SIG-M5 treated with dmso at 0.1 percent for 504 hours (cell line): ENCODE measurements around the gene WFIKKN1.

Experiments used
- DNase-seq: peaks from one replicate; lab custom pipeline; 2025; ENCODE audit not compliant: unreplicated experiment; lab: John Stamatoyannopoulos, UW

The WFIKKN1 gene

DNA sequence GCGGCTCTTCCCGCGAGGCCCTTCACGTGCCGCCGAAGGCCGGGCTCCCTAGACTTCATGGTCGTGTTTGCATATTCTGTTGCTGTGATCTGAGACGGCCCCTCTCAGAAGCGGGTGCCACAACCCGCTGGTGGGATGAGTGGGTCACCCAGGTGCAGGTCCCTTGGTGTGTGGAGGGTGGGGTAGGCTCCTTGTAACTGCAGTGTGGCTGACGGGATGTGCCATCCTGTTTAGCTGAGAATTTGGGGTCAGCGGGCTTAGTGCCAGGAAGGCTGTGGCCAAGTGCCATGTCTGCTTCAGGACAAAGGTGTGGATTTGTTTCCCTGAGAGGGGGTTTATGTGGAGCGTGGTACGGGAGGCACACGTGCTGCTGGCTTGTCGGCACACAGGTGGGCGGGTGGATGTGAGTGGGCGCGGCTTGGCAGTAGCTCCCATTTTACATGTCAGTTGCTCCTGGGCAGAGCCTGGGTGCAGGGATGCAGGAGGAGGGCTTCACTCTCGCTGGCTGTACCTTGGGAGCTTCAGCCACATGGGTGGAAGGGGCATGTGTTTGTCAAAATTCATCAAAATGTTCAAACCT is 9.2 kb upstream of the WFIKKN1 start:
- DNase-seq = no peak

GRCh38 chr16:622920-623280 is 7.9 kb upstream of the WFIKKN1 start:
- no peak for DNase-seq

DNA sequence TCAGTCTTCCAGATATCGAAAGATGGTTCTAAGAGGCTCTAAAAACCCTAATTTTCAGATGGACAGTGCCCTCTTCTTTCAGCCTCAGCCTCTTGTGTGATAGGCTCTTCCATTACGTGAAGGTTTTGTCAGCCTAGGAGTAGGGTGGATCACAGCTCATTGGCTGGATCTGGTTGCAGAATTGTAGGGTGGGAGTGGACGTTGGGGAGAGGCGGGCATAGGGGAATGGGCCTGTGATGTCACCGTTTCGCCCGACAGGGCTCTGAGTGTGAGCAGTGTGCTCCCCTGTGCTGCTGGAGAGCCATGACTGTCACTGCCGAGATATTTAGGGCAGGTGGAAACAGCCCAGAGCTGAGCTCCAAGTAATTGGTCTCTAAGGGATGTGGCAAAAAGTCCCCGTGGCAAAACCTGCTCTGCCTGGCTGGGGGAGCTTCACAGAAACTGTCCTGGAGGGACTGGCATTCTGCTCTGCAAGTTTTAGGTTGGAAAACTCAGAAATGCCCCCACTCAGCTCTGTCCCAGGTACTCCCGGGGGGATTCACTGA is 6.2 kb upstream of the WFIKKN1 start:
- DNase-seq = no peak

DNA sequence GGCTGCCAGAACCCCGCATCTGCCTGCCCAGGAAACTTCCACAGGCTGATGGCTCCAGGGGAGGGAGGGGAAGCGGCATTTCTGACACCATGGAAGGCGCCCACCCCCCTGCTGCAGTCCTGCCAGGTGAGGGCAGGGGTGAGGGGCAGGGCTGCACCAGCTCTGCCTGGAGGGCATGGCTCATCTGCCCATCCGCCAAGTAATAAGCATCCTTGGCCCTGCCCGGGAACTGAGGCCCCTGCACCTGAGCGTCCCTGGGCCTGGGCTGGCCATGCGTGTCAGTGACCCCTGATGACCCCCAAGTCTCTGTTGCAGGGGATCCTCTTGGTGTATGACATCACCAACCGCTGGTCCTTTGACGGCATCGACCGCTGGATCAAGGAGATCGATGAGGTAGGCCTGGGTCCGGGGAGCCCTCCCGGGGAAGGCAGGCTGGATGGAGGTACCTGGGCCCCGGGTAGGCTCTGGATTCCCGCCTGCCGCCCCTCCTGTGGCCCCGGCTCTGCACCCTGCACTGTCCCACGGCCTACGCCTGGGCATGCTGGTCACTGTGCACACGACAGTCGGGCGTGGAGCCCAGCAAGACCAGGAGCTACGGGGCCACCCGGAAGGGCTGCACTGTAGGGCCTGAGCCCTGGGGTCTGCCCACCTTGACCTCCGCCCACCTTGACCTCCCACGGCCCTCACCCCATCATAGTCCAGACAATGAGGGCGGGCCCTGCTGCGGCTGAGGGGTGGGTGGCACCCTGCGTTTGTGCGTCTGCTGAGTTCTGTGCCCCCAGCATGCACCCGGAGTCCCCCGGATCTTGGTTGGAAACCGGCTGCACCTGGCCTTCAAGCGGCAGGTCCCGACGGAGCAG is 5.4 kb upstream of the WFIKKN1 start:
- no peak for DNase-seq

GRCh38 chr16:625977-626765 is 4.6 kb upstream of the WFIKKN1 start:
- DNase-seq = no peak

DNA sequence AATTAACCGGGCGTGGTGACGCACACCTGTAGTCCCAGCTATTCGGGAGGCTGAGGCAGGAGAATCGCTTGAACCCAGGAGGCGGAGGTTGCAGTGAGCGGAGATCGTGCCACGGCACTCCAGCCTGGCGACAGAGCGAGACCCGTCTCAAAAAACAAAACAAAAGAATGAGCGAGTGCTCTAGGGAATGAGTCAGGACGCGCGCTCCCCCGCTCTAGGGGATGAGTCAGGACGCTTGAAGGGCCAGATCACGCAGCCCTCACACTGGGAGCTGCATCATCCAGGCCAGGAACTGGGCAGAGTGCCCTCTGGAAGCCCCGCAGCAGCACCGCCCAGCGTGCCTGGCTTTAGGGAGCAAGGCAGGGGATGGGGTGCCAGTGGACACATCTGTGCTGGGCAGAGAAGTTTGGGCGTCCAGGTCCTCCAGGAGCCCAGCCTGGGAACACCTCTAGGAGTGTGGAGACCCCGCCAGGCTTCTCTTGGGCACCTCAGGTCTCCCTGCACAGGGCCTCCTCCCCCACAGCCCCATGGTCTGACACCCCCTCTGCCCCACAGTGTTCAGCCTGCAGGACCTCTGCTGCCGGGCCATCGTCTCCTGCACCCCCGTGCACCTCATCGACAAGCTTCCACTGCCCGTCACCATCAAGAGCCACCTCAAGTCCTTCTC is 3.9 kb upstream of the WFIKKN1 start:
- DNase-seq = no peak

DNA sequence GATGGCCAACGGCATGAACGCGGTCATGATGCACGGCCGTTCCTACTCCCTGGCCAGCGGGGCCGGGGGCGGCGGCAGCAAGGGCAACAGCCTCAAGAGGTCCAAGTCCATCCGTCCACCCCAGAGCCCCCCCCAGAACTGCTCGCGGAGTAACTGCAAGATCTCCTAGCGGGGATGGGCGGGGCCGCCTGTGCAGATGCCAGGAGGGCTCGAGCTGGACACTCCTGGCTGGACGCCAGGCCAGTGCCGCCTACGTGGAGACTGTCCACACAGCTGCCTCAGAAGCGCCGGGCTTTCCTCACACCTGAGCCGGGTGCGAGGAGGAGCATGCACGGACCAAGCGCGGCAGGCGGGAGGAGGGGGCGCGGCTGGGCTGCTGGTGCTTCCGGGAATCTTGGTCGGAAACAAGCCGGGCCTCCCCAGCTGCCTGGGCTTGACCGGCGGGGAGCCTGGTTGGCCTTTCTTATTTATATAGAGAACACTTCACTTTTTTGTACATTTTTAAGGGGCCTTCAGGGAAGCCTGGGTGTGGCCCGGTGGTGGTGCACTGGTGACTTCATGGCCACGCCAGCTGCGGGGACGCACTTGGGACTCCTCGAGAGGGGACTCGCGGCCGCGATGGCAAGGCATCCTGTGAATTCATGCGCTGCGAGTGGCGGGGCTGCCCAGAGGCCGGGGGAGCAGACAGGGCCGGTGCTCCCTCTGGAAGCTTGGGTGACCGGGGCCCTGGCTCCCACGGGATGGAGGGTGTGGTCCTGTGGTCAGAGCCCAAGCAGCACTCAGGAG is 3.1 kb upstream of the WFIKKN1 start:
- no peak for DNase-seq

- DNase-seq = no peak
Measured at GRCh38 chr16:628321-629061, 2.3 kb upstream of the WFIKKN1 start.

DNA sequence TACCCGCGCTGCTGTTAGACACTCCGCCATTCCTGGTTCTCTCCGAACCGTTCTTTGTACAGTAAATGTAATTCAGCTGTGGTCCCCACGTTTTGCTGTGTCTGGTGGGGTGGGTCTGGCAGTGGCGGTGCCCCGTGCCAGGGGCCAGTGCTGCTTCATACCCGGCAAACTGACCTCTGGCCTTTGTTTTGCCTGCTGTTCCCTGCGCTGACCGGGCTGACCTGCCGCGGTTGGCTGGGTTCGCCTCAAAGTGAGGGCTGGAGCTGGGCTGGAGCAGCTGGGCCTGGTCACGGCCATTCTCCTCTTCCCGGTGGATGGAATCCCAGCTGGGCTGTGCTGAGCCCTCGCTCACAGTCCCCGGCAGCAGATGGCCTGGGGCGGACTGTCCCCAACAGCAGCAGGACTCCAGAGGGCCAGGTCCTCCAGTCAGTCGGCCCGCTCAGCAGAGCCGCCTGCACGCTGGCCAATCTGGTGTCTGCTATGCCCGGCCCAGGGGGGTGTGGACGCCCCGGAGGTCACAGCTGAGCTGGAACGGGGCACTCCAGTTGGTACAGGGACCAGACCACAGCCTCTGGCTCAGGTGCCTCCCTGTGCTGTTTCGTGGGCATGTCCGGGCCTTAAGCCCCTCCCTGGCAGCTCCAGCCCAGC is 1.5 kb upstream of the WFIKKN1 start:
- no peak for DNase-seq

GRCh38 chr16:629833-630248 is 944 bp upstream of the WFIKKN1 start:
- DNase-seq = no peak

- DNase-seq = no peak
Measured at GRCh38 chr16:630249-630814, 453 bp upstream of the WFIKKN1 start.

- DNase-seq = no peak
Measured at GRCh38 chr16:631808-632358, 1.1 kb downstream of the WFIKKN1 start.

DNA sequence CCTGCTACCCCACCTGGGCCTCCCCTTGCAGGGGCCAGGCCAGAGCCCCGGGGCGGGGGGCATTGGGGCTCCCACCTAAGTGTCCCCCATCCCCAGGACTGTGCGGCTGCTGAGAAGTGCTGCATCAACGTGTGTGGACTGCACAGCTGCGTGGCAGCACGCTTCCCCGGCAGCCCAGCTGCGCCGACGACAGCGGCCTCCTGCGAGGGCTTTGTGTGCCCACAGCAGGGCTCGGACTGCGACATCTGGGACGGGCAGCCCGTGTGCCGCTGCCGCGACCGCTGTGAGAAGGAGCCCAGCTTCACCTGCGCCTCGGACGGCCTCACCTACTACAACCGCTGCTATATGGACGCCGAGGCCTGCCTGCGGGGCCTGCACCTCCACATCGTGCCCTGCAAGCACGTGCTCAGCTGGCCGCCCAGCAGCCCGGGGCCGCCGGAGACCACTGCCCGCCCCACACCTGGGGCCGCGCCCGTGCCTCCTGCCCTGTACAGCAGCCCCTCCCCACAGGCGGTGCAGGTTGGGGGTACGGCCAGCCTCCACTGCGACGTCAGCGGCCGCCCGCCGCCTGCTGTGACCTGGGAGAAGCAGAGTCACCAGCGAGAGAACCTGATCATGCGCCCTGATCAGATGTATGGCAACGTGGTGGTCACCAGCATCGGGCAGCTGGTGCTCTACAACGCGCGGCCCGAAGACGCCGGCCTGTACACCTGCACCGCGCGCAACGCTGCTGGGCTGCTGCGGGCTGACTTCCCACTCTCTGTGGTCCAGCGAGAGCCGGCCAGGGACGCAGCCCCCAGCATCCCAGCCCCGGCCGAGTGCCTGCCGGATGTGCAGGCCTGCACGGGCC is 1.9 kb downstream of the WFIKKN1 start:
- no peak for DNase-seq

DNA sequence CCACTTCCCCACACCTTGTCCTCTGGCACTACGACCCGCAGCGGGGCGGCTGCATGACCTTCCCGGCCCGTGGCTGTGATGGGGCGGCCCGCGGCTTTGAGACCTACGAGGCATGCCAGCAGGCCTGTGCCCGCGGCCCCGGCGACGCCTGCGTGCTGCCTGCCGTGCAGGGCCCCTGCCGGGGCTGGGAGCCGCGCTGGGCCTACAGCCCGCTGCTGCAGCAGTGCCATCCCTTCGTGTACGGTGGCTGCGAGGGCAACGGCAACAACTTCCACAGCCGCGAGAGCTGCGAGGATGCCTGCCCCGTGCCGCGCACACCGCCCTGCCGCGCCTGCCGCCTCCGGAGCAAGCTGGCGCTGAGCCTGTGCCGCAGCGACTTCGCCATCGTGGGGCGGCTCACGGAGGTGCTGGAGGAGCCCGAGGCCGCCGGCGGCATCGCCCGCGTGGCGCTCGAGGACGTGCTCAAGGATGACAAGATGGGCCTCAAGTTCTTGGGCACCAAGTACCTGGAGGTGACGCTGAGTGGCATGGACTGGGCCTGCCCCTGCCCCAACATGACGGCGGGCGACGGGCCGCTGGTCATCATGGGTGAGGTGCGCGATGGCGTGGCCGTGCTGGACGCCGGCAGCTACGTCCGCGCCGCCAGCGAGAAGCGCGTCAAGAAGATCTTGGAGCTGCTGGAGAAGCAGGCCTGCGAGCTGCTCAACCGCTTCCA is 2.7 kb downstream of the WFIKKN1 start:
- no peak for DNase-seq

DNA sequence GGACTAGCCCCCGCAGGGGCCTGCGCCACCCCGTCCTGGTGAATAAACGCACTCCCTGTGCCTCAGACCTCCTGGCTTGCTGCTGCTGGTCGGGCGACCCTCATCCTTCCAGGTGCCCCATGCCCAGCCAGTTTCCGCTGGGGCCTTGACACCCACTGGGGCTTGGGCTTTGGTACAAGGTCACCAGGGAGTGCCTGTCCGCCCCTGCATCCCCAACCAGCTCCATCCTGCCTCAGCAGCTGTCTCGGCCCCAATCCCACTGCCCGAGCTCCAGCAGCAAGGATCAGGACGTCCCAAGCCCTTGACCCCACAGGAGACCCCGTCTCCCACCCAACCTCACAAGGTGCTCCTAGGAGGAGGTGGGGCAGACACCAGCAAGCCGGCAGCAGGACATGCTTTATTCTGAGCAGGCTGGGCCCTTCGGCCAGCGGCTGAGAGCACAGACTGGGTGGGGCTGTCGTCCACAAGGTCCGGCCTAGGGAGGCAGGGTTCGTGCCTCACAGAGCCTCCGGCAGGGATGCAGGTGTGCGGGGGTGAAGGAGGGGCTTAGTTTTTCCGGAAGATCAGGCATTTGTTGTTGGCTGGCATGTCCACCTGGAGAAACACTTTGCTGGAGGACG is 3.4 kb downstream of the WFIKKN1 start:
- no peak for DNase-seq

DNA sequence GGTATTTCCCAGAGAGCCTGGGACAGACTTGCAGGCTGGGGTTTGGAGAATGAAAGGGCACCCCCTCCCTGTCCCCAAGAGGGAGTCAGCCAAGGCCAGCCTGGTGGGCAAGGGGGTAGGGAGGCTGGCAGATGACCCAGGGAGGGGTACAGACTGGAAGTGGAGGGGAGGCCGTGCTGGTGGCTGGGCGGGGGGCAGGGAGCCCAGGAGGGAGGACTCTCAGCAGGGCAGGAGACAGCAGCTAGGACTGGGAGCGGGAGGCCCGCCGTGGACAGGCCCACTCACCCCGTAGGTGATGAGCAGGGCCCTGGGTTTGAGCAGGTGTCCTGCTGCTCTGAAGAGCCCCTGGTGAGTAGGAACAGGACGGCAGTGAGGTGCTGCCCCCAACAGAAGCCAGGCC is 4.2 kb downstream of the WFIKKN1 start:
- no peak for DNase-seq
